ENCODE data around the gene SEMA4C.

DNA sequence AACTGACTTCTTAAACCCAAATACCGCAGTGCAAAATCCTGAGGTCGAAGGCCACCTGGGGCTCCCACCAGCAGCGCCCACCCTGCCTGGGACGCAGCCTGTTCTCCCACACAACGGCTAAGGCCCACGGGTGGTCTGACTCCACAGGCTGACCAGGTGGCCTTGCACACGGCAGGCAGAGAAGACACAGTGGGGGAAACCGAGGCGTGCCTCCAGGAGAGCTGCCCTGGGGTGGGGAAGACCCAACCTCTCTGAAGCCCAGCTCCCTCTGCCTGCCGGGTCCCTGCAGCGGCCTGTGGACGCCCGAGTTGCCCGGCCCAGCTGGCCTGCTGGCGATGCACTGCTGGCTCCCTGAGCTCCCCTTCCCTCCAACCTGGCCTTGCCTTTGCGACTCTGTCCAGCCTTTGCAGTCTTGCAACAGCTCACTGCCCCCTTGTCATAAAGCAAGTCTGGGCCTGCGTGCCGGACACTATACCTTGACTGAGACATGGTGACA, 9.7 kb upstream of the SEMA4C start:
- TF ChIP-seq, protein P1, sequence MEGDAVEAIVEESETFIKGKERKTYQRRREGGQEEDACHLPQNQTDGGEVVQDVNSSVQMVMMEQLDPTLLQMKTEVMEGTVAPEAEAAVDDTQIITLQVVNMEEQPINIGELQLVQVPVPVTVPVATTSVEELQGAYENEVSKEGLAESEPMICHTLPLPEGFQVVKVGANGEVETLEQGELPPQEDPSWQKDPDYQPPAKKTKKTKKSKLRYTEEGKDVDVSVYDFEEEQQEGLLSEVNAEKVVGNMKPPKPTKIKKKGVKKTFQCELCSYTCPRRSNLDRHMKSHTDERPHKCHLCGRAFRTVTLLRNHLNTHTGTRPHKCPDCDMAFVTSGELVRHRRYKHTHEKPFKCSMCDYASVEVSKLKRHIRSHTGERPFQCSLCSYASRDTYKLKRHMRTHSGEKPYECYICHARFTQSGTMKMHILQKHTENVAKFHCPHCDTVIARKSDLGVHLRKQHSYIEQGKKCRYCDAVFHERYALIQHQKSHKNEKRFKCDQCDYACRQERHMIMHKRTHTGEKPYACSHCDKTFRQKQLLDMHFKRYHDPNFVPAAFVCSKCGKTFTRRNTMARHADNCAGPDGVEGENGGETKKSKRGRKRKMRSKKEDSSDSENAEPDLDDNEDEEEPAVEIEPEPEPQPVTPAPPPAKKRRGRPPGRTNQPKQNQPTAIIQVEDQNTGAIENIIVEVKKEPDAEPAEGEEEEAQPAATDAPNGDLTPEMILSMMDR (IDR thresholded peaks at IDR 0.05), result no peak
- TF ChIP-seq, protein P2, sequence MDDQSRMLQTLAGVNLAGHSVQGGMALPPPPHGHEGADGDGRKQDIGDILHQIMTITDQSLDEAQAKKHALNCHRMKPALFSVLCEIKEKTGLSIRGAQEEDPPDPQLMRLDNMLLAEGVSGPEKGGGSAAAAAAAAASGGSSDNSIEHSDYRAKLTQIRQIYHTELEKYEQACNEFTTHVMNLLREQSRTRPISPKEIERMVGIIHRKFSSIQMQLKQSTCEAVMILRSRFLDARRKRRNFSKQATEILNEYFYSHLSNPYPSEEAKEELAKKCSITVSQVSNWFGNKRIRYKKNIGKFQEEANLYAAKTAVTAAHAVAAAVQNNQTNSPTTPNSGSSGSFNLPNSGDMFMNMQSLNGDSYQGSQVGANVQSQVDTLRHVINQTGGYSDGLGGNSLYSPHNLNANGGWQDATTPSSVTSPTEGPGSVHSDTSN (IDR thresholded peaks at IDR 0.05), result no peak
- no peak for TF ChIP-seq TEAD4 (IDR thresholded peaks at IDR 0.05; ENCODE audit: borderline replicate concordance, insufficient read depth)
- TF ChIP-seq GABPA (IDR thresholded peaks at IDR 0.05; ENCODE audit: low read depth), result no peak
- TF ChIP-seq NRF1 (IDR thresholded peaks at IDR 0.05; ENCODE audit: low read depth, low read length), result no peak
- no peak for TF ChIP-seq NFIC (IDR thresholded peaks at IDR 0.05; ENCODE audit: borderline replicate concordance)
- TF ChIP-seq POLR2AphosphoS5 (IDR thresholded peaks at IDR 0.05; ENCODE audit: low read depth, low read length), result no peak
- TF ChIP-seq EP300 (IDR thresholded peaks at IDR 0.05; ENCODE audit: borderline replicate concordance in 1 of 2, low read depth in 1 of 2, low read length in 1 of 2), result no peak
- TF ChIP-seq, protein P3, sequence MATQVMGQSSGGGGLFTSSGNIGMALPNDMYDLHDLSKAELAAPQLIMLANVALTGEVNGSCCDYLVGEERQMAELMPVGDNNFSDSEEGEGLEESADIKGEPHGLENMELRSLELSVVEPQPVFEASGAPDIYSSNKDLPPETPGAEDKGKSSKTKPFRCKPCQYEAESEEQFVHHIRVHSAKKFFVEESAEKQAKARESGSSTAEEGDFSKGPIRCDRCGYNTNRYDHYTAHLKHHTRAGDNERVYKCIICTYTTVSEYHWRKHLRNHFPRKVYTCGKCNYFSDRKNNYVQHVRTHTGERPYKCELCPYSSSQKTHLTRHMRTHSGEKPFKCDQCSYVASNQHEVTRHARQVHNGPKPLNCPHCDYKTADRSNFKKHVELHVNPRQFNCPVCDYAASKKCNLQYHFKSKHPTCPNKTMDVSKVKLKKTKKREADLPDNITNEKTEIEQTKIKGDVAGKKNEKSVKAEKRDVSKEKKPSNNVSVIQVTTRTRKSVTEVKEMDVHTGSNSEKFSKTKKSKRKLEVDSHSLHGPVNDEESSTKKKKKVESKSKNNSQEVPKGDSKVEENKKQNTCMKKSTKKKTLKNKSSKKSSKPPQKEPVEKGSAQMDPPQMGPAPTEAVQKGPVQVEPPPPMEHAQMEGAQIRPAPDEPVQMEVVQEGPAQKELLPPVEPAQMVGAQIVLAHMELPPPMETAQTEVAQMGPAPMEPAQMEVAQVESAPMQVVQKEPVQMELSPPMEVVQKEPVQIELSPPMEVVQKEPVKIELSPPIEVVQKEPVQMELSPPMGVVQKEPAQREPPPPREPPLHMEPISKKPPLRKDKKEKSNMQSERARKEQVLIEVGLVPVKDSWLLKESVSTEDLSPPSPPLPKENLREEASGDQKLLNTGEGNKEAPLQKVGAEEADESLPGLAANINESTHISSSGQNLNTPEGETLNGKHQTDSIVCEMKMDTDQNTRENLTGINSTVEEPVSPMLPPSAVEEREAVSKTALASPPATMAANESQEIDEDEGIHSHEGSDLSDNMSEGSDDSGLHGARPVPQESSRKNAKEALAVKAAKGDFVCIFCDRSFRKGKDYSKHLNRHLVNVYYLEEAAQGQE (IDR thresholded peaks at IDR 0.05; ENCODE audit: low read depth, low read length), result no peak
- TF ChIP-seq, protein P4, sequence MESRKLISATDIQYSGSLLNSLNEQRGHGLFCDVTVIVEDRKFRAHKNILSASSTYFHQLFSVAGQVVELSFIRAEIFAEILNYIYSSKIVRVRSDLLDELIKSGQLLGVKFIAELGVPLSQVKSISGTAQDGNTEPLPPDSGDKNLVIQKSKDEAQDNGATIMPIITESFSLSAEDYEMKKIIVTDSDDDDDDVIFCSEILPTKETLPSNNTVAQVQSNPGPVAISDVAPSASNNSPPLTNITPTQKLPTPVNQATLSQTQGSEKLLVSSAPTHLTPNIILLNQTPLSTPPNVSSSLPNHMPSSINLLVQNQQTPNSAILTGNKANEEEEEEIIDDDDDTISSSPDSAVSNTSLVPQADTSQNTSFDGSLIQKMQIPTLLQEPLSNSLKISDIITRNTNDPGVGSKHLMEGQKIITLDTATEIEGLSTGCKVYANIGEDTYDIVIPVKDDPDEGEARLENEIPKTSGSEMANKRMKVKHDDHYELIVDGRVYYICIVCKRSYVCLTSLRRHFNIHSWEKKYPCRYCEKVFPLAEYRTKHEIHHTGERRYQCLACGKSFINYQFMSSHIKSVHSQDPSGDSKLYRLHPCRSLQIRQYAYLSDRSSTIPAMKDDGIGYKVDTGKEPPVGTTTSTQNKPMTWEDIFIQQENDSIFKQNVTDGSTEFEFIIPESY (IDR thresholded peaks at IDR 0.05; ENCODE audit: borderline replicate concordance, low read depth), result no peak
- no peak for TF ChIP-seq JUND (IDR thresholded peaks at IDR 0.05)
- TF ChIP-seq MXI1 (IDR thresholded peaks at IDR 0.05; ENCODE audit: low read depth, low read length), result no peak

All from SK-N-SH (cell line).